DOHH2 (cell line): Measurements from ENCODE around the gene IL36RN.

Experiments used
- EZH2phosphoT487 ChIP-seq: fragments of 200-600 bp; sonication (generic); IDR thresholded peaks from 2 replicates; pipeline ENCODE4 v1.6.1; 2017; ENCODE audit warnings: borderline replicate concordance, mild to moderate bottlenecking, antibody characterized with exemption, low read length, moderate library complexity, mixed read lengths
- TF ChIP-seq, protein P1 (sequence below): fragments of 200-600 bp; sonication (generic); IDR thresholded peaks from one replicate; pipeline ENCODE4 v1.5.1; 2014; ENCODE audit warnings: antibody characterized with exemption, mild to moderate bottlenecking, low read depth, low read length; ENCODE audit not compliant: poor library complexity, severe bottlenecking

- TF ChIP-seq, protein P1, sequence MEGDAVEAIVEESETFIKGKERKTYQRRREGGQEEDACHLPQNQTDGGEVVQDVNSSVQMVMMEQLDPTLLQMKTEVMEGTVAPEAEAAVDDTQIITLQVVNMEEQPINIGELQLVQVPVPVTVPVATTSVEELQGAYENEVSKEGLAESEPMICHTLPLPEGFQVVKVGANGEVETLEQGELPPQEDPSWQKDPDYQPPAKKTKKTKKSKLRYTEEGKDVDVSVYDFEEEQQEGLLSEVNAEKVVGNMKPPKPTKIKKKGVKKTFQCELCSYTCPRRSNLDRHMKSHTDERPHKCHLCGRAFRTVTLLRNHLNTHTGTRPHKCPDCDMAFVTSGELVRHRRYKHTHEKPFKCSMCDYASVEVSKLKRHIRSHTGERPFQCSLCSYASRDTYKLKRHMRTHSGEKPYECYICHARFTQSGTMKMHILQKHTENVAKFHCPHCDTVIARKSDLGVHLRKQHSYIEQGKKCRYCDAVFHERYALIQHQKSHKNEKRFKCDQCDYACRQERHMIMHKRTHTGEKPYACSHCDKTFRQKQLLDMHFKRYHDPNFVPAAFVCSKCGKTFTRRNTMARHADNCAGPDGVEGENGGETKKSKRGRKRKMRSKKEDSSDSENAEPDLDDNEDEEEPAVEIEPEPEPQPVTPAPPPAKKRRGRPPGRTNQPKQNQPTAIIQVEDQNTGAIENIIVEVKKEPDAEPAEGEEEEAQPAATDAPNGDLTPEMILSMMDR = no peak
- no peak for TF ChIP-seq EZH2phosphoT487
Measured at GRCh38 chr2:113079131-113079530, 20.1 kb downstream of the IL36RN start.
